ENCODE results near the gene METRN. TPM values are rescaled to one million over a fixed set of nuclear protein-coding genes. Genes with fewer than 3 reads are reported as not detected.
"Not testable (repeated sequence)": the region's sequence is repeated elsewhere in the genome, so short reads cannot be mapped to it uniquely, and the experiment has no call there.

Gene METRN
- total and polyA plus RNA-seq, 4 donors: 10.9 to 67.3 (median 41.5) TPM

DNA sequence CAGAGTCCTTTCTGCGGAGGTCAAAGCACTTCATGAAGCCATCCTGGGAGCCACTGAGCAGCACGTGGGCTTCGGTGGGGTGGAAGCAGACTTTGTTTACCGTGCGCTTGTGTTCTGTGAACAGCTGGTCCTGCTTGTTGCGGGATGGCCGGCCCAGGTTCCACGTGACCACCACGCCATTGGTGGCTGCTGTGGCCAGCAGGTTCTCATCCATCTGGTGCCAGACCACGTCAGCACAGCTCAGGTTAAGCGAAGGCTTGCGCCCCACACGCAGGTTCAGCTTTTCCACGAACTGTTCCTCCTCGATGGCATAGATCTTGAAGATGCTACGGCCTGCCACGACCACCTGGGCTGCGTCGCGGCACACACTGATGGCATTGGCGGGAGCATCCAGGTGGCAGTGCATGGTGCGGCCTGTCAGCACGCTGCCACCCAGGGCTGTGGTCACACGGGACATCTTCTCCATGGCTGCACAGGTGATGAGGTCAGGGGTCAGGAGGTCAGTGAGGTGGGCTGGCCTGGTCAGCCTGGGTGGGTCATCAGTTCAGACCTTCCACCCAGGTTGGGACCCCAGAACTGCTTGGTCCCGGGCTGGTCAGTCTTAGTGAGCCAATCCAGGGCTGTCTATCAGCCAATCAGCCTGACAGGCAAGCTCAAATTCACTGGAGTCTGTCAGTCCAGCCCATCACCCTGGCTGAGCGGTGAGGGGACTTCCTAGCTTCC, 25.6 kb upstream of the METRN start:
- DNase-seq: no peak
- H3K27me3 ChIP-seq (ENCODE audit: control insufficient read depth in 3 of 3, insufficient read depth in 3 of 3, low read length in 2 of 3): peaks cover 0 to 22% (median 13%) of the 10 kb centered on the region in 3 donors
- peak overlapping the region; percentile 87 for H3K4me3 ChIP-seq
- peaks cover 5 to 25% (median 10%) of the 10 kb centered on the region in 5 donors for H3K4me1 ChIP-seq (ENCODE audit: control insufficient read depth in 5 of 5, insufficient read depth in 5 of 5, low read length in 5 of 5)
- H3K27ac ChIP-seq (ENCODE audit: low read depth in 1 of 2, low read length in 1 of 2): peak overlapping the region; percentile 84 to 91
- H3K36me3 ChIP-seq (ENCODE audit: control insufficient read depth in 4 of 4, insufficient read depth in 4 of 4, low read length in 4 of 4): peaks cover 0 to 16% (median 8%) of the 10 kb centered on the region in 4 donors
- whole genome bisulfite sequencing, 2 donors: 84 to 86% methylated on average over 26 of the region's 26 CpGs
- TF ChIP-seq, protein P1, sequence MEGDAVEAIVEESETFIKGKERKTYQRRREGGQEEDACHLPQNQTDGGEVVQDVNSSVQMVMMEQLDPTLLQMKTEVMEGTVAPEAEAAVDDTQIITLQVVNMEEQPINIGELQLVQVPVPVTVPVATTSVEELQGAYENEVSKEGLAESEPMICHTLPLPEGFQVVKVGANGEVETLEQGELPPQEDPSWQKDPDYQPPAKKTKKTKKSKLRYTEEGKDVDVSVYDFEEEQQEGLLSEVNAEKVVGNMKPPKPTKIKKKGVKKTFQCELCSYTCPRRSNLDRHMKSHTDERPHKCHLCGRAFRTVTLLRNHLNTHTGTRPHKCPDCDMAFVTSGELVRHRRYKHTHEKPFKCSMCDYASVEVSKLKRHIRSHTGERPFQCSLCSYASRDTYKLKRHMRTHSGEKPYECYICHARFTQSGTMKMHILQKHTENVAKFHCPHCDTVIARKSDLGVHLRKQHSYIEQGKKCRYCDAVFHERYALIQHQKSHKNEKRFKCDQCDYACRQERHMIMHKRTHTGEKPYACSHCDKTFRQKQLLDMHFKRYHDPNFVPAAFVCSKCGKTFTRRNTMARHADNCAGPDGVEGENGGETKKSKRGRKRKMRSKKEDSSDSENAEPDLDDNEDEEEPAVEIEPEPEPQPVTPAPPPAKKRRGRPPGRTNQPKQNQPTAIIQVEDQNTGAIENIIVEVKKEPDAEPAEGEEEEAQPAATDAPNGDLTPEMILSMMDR (IDR thresholded peaks at IDR 0.05; ENCODE audit: control extremely low read depth, extremely low read depth): no peak
- peaks cover 0 to 2% (median 0%) of the 10 kb centered on the region in 4 donors for H3K9me3 ChIP-seq (ENCODE audit: control insufficient read depth in 4 of 4, insufficient read depth in 3 of 4, low read length in 3 of 4)
- peak overlapping the region in 1 of 2 donors; percentile 56 for H3K9ac ChIP-seq (ENCODE audit: insufficient read depth in 1 of 2, low read length in 2 of 2)
- ATAC-seq (ENCODE audit: insufficient read depth, low FRiP score): no peak

DNA sequence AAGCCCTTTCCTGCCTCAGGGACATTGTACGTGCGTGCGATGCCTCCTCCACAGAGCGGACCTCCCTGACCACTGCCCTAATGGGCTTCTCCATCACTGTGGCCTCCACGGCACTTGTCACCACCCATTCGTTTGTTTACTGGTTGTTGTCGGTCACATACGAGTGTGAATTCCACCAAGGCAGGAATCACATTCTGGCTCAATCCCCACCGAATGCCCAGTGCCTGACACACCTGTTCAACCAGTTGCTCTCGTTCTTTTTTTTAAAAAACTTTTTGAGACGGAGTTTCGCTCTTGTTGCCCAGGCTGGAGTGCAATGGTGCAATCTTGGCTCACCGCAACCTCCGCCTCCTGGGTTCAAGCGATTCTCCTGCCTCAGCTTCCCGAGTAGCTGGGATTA, 23.7 kb upstream of the METRN start:
- ATAC-seq (ENCODE audit: insufficient read depth, low FRiP score): not testable (repeated sequence)

DNA sequence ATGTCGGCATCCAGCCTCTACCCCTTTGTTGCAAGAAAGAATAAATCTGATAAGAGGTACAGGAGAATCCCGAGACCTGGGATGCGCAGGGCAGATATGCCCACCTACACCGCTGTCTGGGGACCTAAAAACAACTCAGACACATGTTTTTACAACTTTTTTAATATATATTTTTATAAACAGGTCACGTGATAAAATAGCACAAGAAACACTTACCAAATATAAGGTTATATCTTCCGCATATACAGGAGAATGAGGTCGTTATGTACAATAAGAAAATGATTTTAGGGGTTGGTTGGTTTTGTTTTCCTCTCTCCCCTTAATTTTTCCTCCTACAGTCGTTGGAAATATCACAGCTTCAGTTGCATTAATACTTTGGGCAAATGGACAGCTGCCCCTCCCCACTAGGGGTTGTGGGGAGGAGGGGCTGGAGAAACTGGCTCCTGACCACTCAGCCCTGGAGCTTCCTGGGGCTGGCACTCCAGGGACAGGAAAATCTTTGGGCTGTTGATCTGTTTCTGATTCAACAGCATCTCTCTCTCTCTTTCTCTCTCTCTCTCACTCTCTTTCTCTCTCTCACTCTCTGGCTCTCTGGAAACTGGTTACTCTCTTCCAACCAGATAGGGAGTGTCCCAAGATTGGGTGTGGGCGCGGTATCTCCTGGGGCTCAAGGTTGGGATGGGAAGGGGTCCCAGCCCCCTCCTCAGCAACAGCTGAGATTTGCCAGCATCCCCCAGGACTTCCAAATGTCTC, 22.4 kb upstream of the METRN start:
- peaks cover 0 to 29% (median 12%) of the 10 kb centered on the region in 5 donors for H3K4me1 ChIP-seq (ENCODE audit: control insufficient read depth in 5 of 5, insufficient read depth in 5 of 5, low read length in 5 of 5)
- DNase-seq (no peak), ATAC-seq (ENCODE audit: insufficient read depth, low FRiP score) (no peak)
- H3K9me3 ChIP-seq (ENCODE audit: control insufficient read depth in 4 of 4, insufficient read depth in 3 of 4, low read length in 3 of 4): peaks cover 0 to 8% (median 0%) of the 10 kb centered on the region in 4 donors
- H3K27me3 ChIP-seq (ENCODE audit: control insufficient read depth in 3 of 3, insufficient read depth in 3 of 3, low read length in 2 of 3): peaks cover 0 to 35% (median 25%) of the 10 kb centered on the region in 3 donors
- H3K4me3 ChIP-seq: no peak overlapping the region
- 70% methylated on average over 10 of the region's 10 CpGs for WGBS, 2 donors
- H3K9ac ChIP-seq (ENCODE audit: insufficient read depth in 1 of 2, low read length in 2 of 2): no peak overlapping the region
- TF ChIP-seq, protein P1 (IDR thresholded peaks at IDR 0.05; ENCODE audit: control extremely low read depth, extremely low read depth): no peak
- no peak overlapping the region for H3K27ac ChIP-seq (ENCODE audit: low read depth in 1 of 2, low read length in 1 of 2)
- H3K36me3 ChIP-seq (ENCODE audit: control insufficient read depth in 4 of 4, insufficient read depth in 4 of 4, low read length in 4 of 4): peaks cover 0 to 3% (median 1%) of the 10 kb centered on the region in 4 donors

More for the DNA sequence above, 23.7 kb upstream of the METRN start:
- not testable (repeated sequence) for DNase-seq; H3K4me3 ChIP-seq; H3K9ac ChIP-seq (ENCODE audit: insufficient read depth in 1 of 2, low read length in 2 of 2); H3K9me3 ChIP-seq (ENCODE audit: control insufficient read depth in 4 of 4, insufficient read depth in 3 of 4, low read length in 3 of 4); H3K27ac ChIP-seq (ENCODE audit: low read depth in 1 of 2, low read length in 1 of 2)
- Histone ChIP-seq H3K27me3 (ENCODE audit: control insufficient read depth in 3 of 3, insufficient read depth in 3 of 3, low read length in 2 of 3) (peaks cover 0 to 33% (median 25%) of the 10 kb centered on the region in 3 donors), H3K4me1 (ENCODE audit: control insufficient read depth in 5 of 5, insufficient read depth in 5 of 5, low read length in 5 of 5) (peaks cover 0 to 29% (median 12%) of the 10 kb centered on the region in 5 donors), H3K36me3 (ENCODE audit: control insufficient read depth in 4 of 4, insufficient read depth in 4 of 4, low read length in 4 of 4) (peaks cover 0 to 11% (median 6%) of the 10 kb centered on the region in 4 donors)
- 77 to 86% methylated on average over 16 of the region's 16 CpGs for WGBS, 2 donors

DNA sequence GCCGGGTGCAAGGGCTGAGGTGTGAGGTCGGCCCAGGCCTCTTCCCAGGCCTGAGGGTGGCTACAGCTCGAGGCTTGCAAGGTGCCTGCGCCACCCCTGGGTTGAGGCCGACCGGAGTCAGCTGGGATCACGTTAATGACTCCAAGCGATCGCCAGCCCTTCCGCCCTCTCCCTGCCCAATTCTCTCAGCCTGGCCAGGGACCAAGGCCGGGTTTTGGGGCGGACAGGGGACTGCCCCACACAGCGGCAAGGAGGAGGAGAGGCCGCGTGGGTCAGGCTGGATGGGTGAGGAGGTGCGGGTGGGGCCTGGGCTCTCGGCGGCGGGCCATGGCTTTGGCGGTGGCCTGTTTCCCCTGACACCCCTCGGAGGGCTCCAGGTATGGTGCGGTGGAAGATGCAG, 21.6 kb upstream of the METRN start:
- Histone ChIP-seq H3K36me3 (ENCODE audit: control insufficient read depth in 4 of 4, insufficient read depth in 4 of 4, low read length in 4 of 4) (peaks cover 0 to 2% (median 0%) of the 10 kb centered on the region in 4 donors), H3K4me1 (ENCODE audit: control insufficient read depth in 5 of 5, insufficient read depth in 5 of 5, low read length in 5 of 5) (peaks cover 0 to 29% (median 12%) of the 10 kb centered on the region in 5 donors), H3K27me3 (ENCODE audit: control insufficient read depth in 3 of 3, insufficient read depth in 3 of 3, low read length in 2 of 3) (peaks cover 0 to 35% (median 25%) of the 10 kb centered on the region in 3 donors), H3K4me3 (no peak overlapping the region), H3K9me3 (ENCODE audit: control insufficient read depth in 4 of 4, insufficient read depth in 3 of 4, low read length in 3 of 4) (peaks cover 0 to 8% (median 0%) of the 10 kb centered on the region in 4 donors), H3K27ac (ENCODE audit: low read depth in 1 of 2, low read length in 1 of 2) (no peak overlapping the region), H3K9ac (ENCODE audit: insufficient read depth in 1 of 2, low read length in 2 of 2) (no peak overlapping the region)
- 43 to 45% methylated on average over 22 of the region's 22 CpGs for WGBS, 2 donors
- no peak for DNase-seq
- TF ChIP-seq, protein P1 (IDR thresholded peaks at IDR 0.05; ENCODE audit: control extremely low read depth, extremely low read depth): no peak
- no peak for ATAC-seq (ENCODE audit: insufficient read depth, low FRiP score)

Measured in lung (tissue), 12 donors.